Fibroblast of lung (primary cell): ENCODE data around the gene BCAS1. TPM values are rescaled to one million over a fixed set of nuclear protein-coding genes. Genes with fewer than 3 reads are reported as not detected.
"Not testable (repeated sequence)": the region's sequence is repeated elsewhere in the genome, so short reads cannot be mapped to it uniquely, and the experiment has no call there.

ENCODE experiments used
- DNase-seq, 2 donors: peaks; one replicate each; pipeline versions ENCODE4 v3.0.0 to v3.0.0-alpha.2; 2010; ENCODE audit warnings: low read depth in 2 of 2
- H2AFZ ChIP-seq: 2 replicates; pipeline ENCODE4 v1.5.1; 2012; ENCODE audit warnings: low read length, control low read depth, inconsistent platforms
- H3K27ac ChIP-seq: 2 replicates; pipeline ENCODE4 v1.5.1; 2011; ENCODE audit warnings: low read length, control low read depth; ENCODE audit not compliant: insufficient read depth
- H3K27me3 ChIP-seq: 2 replicates; pipeline ENCODE4 v1.5.1; 2011; ENCODE audit warnings: mild to moderate bottlenecking, low read length; ENCODE audit not compliant: control insufficient read depth, insufficient read depth
- H3K36me3 ChIP-seq: 2 replicates; pipeline ENCODE4 v1.5.1; 2011; ENCODE audit warnings: low read length; ENCODE audit not compliant: control insufficient read depth, insufficient read depth
- H3K4me1 ChIP-seq: 2 replicates; pipeline ENCODE4 v1.5.1; 2011; ENCODE audit warnings: low read length; ENCODE audit not compliant: control insufficient read depth, insufficient read depth; ENCODE audit errors: extremely low read depth
- H3K4me2 ChIP-seq: 2 replicates; pipeline ENCODE4 v1.5.1; 2011; ENCODE audit warnings: low read length, control low read depth; ENCODE audit not compliant: insufficient read depth; ENCODE audit errors: extremely low read depth
- H3K4me3 ChIP-seq, 4 experiments: fragments of 200-600 bp in 1 of 4; sonication (generic) in 1 of 4; replicated peaks in 1 of 4; 2 replicates each; pipeline ENCODE4 v1.5.1; 2011 to 2016; ENCODE audit warnings: low read length in 4 of 4, low read depth in 3 of 4, mild to moderate bottlenecking in 3 of 4, control low read depth in 2 of 4, inconsistent platforms in 1 of 4, mixed read lengths in 1 of 4; ENCODE audit not compliant: insufficient read depth in 1 of 4; ENCODE audit errors: control extremely low read depth in 1 of 4
- H3K79me2 ChIP-seq: 2 replicates; pipeline ENCODE4 v1.5.1; 2012; ENCODE audit warnings: mild to moderate bottlenecking, low read length, inconsistent platforms; ENCODE audit not compliant: control insufficient read depth, insufficient read depth
- H3K9ac ChIP-seq: 2 replicates; pipeline ENCODE4 v1.5.1; 2011; ENCODE audit warnings: mild to moderate bottlenecking, low read length, control low read depth; ENCODE audit not compliant: insufficient read depth
- H3K9me3 ChIP-seq: 2 replicates; pipeline ENCODE4 v1.5.1; 2012; ENCODE audit warnings: low read depth, low read length; ENCODE audit not compliant: control insufficient read depth, insufficient read depth
- H4K20me1 ChIP-seq: 2 replicates; pipeline ENCODE4 v1.5.1; 2011; ENCODE audit warnings: low read length; ENCODE audit not compliant: control insufficient read depth, insufficient read depth; ENCODE audit errors: extremely low read depth
- EZH2 ChIP-seq: IDR thresholded peaks from 2 replicates; pipeline ENCODE4 v1.5.1; 2012; ENCODE audit warnings: low read length, control low read depth, mild to moderate bottlenecking; ENCODE audit errors: missing control alignments
- polyA plus RNA-seq, 2 donors: library from polyadenylated mRNA; depleted of rRNA in 1 of 2; stranded (reverse) in 1 of 2; unstranded in 1 of 2; fragments of >200 nt; gene quantifications; 2 replicates each; pipeline ENCODE4 v1.2.1, GENCODE V29; 2011 to 2012; ENCODE audit warnings: missing spikeins in 1 of 2
- total RNA-seq: library from RNA; depleted of rRNA; stranded (reverse); fragments of >200 nt; gene quantifications from 2 replicates; pipeline ENCODE4 v1.2.1, GENCODE V29; 2014
- TF ChIP-seq, protein P1 (sequence below), 2 donors: IDR thresholded peaks in 1 of 2; conservative IDR thresholded peaks in 1 of 2; 1 replicate in 1 of 2; 2 replicates in 1 of 2; pipeline ENCODE4 v1.5.1; 2011 to 2012; ENCODE audit warnings: low read length in 2 of 2, control low read depth in 1 of 2, inconsistent platforms in 1 of 2, low read depth in 1 of 2, mild to moderate bottlenecking in 1 of 2

Gene BCAS1
- total and polyA plus RNA-seq, 2 donors (not counting 1 experiment from before 2014, with no cell fraction given): 0.17 TPM; not detected in 1

DNA sequence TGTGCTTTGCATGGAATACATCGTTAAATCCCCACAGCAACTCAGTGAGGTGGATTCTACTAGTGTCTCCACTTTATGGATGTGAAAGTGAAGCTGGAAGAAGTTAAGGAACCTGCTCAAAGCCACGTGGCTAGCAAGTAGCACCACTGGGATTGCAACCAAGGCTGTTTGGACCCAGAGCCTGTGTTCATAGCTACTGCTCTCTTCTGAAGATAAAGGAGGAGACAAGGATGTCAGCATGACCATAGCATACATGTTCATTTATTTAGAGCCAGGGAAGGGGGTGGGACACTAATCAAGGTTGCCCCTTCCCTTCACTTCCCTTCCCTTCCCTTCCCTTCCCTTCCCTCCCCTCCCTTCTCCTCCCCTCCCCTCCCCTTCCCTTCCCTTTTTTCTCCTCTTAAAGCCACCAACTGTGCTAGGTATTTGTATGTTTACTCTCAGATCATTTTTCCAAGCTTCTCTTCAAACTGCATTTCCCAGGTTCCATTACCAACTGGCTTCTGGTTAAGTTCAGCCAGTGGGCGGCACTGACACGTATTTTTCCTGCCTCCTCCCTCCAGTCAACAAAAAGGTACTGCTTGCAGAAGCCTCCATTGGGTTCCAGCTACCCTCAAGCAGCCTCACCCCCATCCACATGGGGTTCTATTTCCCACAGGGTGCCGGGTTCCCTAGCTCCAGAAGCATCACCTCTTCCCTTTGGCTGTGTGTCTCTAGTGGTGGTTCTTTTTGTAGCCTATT is 134.9 kb downstream of the BCAS1 start:
- Histone ChIP-seq H3K79me2 (no peaks in the 10 kb centered on the region), H3K4me2 (no peak overlapping the region), H3K4me3 (no peak overlapping the region), H3K36me3 (no peaks in the 10 kb centered on the region), H3K9me3 (no peaks in the 10 kb centered on the region), H3K27me3 (no peaks in the 10 kb centered on the region), H3K9ac (no peak overlapping the region), H3K4me1 (peaks cover 10% of the 10 kb centered on the region), H3K27ac (no peak overlapping the region), H2AFZ (peak overlapping the region; percentile 1), H4K20me1 (no peaks in the 10 kb centered on the region)
- no peak for TF ChIP-seq EZH2
- TF ChIP-seq, protein P1, sequence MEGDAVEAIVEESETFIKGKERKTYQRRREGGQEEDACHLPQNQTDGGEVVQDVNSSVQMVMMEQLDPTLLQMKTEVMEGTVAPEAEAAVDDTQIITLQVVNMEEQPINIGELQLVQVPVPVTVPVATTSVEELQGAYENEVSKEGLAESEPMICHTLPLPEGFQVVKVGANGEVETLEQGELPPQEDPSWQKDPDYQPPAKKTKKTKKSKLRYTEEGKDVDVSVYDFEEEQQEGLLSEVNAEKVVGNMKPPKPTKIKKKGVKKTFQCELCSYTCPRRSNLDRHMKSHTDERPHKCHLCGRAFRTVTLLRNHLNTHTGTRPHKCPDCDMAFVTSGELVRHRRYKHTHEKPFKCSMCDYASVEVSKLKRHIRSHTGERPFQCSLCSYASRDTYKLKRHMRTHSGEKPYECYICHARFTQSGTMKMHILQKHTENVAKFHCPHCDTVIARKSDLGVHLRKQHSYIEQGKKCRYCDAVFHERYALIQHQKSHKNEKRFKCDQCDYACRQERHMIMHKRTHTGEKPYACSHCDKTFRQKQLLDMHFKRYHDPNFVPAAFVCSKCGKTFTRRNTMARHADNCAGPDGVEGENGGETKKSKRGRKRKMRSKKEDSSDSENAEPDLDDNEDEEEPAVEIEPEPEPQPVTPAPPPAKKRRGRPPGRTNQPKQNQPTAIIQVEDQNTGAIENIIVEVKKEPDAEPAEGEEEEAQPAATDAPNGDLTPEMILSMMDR (conservative IDR thresholded peaks at IDR 0.05 in 1 of 2, IDR thresholded peaks at IDR 0.05 in 1 of 2; ENCODE audit: low read depth in 1 of 2, low read length in 2 of 2): no peak
- DNase-seq: no peak

DNA sequence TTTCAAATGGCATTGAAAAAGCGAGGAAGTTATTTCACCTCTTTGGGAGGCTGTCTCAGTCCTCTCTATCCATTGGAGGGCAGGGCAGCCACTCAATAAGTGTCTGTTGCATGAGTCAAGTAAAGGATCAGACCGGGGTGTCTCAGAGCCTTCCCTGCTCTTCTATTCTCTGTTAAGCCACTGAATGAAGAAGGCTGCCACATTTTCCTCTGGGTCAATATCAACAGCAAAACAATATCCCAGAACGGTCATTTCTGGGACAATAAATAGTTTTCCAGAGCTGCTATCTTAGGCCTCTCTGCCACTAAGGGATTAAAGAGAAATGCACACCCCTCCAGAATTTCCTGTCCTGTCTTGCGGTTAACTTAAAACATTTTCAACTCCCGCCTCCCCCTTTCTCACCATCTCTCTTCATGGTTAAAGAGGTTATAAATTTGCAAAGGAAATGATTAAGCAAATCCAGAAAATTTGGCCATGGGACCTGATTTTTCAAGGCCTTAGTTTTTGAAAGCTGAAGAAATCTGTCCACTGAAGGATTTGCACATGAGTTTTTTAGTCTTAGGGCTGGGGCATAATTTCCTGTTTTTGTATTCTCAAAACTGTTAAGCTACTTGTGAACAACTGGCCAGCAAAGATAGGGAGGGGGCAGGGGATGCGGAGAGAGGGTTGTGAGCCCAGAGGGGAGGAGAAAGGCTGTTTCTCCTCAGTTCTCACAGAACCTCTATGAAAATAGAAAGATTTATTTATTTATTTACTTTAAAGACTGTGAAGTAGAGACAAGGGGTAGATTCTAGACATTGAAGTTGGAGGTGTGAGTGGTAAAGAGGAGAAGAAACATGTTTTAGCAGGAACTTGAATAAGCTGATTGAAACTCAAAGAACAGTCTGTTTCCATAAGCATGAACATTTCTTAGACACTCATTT is 135.7 kb downstream of the BCAS1 start:
- no peak for TF ChIP-seq EZH2
- TF ChIP-seq, protein P1 (conservative IDR thresholded peaks at IDR 0.05 in 1 of 2, IDR thresholded peaks at IDR 0.05 in 1 of 2; ENCODE audit: low read depth in 1 of 2, low read length in 2 of 2): no peak
- H4K20me1 ChIP-seq: no peaks in the 10 kb centered on the region
- peak overlapping the region; percentile 25 for H3K4me2 ChIP-seq
- H3K9me3 ChIP-seq: no peaks in the 10 kb centered on the region
- no peaks in the 10 kb centered on the region for H3K27me3 ChIP-seq
- H3K27ac ChIP-seq: peak overlapping the region; percentile 49
- H3K79me2 ChIP-seq: no peaks in the 10 kb centered on the region
- peak overlapping the region; percentile 48 for H2AFZ ChIP-seq
- no peaks in the 10 kb centered on the region for H3K36me3 ChIP-seq
- peaks cover 6% of the 10 kb centered on the region for H3K4me1 ChIP-seq
- H3K4me3 ChIP-seq: no peak overlapping the region
- H3K9ac ChIP-seq: no peak overlapping the region
- peak; percentile 68 to 90 for DNase-seq

DNA sequence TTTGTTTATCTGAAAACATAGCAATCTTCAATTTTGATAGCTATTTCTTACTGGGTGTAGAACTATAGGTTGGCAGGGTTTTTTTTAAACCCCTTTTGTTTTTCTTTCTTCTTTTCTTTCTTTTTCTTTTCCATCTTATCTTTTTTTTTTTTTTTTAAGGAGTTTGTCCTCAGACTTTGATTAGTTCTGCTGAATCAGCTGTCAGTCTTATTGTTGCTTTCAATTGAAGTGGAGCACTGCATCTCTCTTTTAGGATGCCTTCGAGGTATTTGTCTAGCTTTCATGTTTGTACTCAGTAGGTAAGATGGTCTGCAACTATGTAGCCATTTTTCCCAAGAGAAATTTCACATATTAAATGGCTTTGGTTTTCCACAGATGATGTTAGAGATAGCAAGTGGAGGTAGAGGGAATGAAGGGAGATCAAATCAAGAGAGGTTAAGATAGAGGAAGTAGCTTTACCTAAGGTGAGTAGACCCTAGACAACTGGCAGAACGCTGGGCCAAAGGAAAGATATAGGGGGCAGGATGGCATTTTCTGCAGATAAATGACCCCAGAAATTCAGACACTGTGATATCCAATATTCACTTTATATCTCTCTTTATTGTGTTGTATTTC is 137.1 kb downstream of the BCAS1 start:
- no peaks in the 10 kb centered on the region for H4K20me1 ChIP-seq
- no peak overlapping the region for H3K9ac ChIP-seq
- H3K9me3 ChIP-seq: no peaks in the 10 kb centered on the region
- no peaks in the 10 kb centered on the region for H3K79me2 ChIP-seq
- H2AFZ ChIP-seq: no peak overlapping the region
- no peak overlapping the region for H3K27ac ChIP-seq
- no peak for TF ChIP-seq EZH2
- TF ChIP-seq, protein P1 (conservative IDR thresholded peaks at IDR 0.05 in 1 of 2, IDR thresholded peaks at IDR 0.05 in 1 of 2; ENCODE audit: low read depth in 1 of 2, low read length in 2 of 2): no peak
- no peaks in the 10 kb centered on the region for H3K36me3 ChIP-seq
- peaks cover 3% of the 10 kb centered on the region for H3K4me1 ChIP-seq
- H3K4me2 ChIP-seq: no peak overlapping the region
- no peak overlapping the region for H3K4me3 ChIP-seq
- no peak for DNase-seq
- H3K27me3 ChIP-seq: no peaks in the 10 kb centered on the region

DNA sequence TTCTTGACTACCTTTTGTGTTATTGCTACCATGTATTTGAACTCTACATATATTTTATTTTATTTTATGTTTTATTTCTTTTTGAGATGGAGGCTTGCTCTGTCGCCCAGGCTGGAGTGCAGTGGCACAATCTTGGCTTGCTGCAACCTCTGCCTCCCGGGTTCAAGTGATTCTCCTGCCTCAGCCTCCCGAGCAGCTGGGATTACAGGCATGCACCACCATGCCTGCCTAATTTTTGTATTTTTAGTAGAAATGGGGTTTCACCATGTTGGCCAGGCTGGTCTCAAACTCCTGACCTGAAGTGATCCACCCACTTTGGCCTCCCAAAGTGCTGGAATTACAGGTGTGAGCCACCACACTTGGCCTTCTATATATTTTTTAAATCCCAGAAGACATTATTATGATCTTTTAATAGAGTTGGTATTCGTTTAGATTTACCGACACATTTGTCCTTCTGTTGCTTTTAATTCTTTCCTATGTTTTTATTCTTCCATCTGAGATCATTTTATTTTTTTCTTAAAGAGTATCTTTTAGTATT is 137.7 kb downstream of the BCAS1 start:
- not testable (repeated sequence) for H3K4me1 ChIP-seq, H3K4me3 ChIP-seq, H3K27ac ChIP-seq, H2AFZ ChIP-seq, H3K36me3 ChIP-seq, H3K9ac ChIP-seq, DNase-seq, H3K4me2 ChIP-seq, H3K9me3 ChIP-seq, H4K20me1 ChIP-seq, H3K27me3 ChIP-seq, H3K79me2 ChIP-seq
